Kidney (tissue), 14 donors: ENCODE measurements around the gene NOVA1. TPM values are rescaled to one million over a fixed set of nuclear protein-coding genes. Genes with fewer than 3 reads are reported as not detected.

Source experiments
- DNase-seq, 5 donors: peaks; one replicate each; pipeline ENCODE4 v3.0.0-alpha.2; 2013 to 2020
- FAIRE-seq: peaks from 2 replicates; lab custom pipeline; 2012; peaks lifted over from hg19 to GRCh38; lab: Jason Lieb, UNC
- H3K27ac ChIP-seq, 2 donors: one replicate each; pipeline ENCODE4 v1.7.0; 2013; ENCODE audit warnings: low read depth in 2 of 2, low read length in 2 of 2, inconsistent platforms in 1 of 2
- H3K27me3 ChIP-seq: one replicate; pipeline ENCODE4 v1.7.1; 2013; ENCODE audit warnings: low read length, inconsistent platforms; ENCODE audit not compliant: control insufficient read depth, insufficient read depth
- H3K36me3 ChIP-seq, 3 donors: one replicate each; pipeline versions ENCODE4 v1.7.0 to v1.7.1; 2013; ENCODE audit warnings: low read length in 3 of 3, control low read depth in 1 of 3, inconsistent platforms in 1 of 3; ENCODE audit not compliant: insufficient read depth in 3 of 3, control insufficient read depth in 2 of 3
- H3K4me1 ChIP-seq, 3 donors: one replicate each; pipeline versions ENCODE4 v1.7.0 to v1.7.1; 2013; ENCODE audit warnings: low read length in 3 of 3, inconsistent platforms in 1 of 3, low read depth in 1 of 3; ENCODE audit not compliant: control insufficient read depth in 2 of 3, insufficient read depth in 2 of 3
- H3K4me3 ChIP-seq, 3 donors: one replicate each; pipeline versions ENCODE4 v1.7.0 to v1.8.1; 2013; ENCODE audit warnings: low read length in 3 of 3, control low read depth in 1 of 3, inconsistent platforms in 1 of 3
- H3K9ac ChIP-seq, 3 donors: one replicate each; pipeline versions ENCODE4 v1.7.0 to v1.7.1; 2013; ENCODE audit warnings: low read length in 3 of 3, control low read depth in 1 of 3, inconsistent platforms in 1 of 3
- H3K9me3 ChIP-seq, 3 donors: one replicate each; pipeline versions ENCODE4 v1.7.0 to v1.7.1; 2013; ENCODE audit warnings: low read length in 3 of 3, control low read depth in 1 of 3, inconsistent platforms in 1 of 3; ENCODE audit not compliant: control insufficient read depth in 2 of 3, insufficient read depth in 1 of 3
- intact Hi-C: fragments of 100-400 bp; cut with DNase I; formaldehyde crosslinking; loops from one replicate; pipeline ENCODE4 v1.11.1; 2022
- polyA plus RNA-seq: library from polyadenylated mRNA; stranded (reverse); fragments of 350-450 nt; fragmentation: Illumina TruSeq; extraction: RNeasy Lipid Tissue Mini Kit (QIAGEN cat#74804); gene quantifications from one replicate; pipeline ENCODE4 v1.2.3, GENCODE V29; 2014; ENCODE audit warnings: low read depth, low replicate concordance; ENCODE audit not compliant: insufficient read depth
- total RNA-seq: library from RNA; stranded (reverse); fragmentation: NEBNext Ultra II Directional; extraction: Animal tissue kit (Norgen Biotek cat#: 25700); gene quantifications from one replicate; pipeline ENCODE4 v1.2.1, GENCODE V29; 2021
- TF ChIP-seq, protein P1 (sequence below): IDR thresholded peaks from 3 replicates; pipeline ENCODE4 v1.5.1; 2012; ENCODE audit warnings: mild to moderate bottlenecking, moderate library complexity, borderline replicate concordance; ENCODE audit not compliant: insufficient read depth; ENCODE audit errors: extremely low read depth
- donor health status: control.
- donor health status: control.
- donor health status: control.
- donor health status: control.
- donor health status: control.
- donor health status: DM: yes; HTN: yes; CAD: no.
- donor health status: Normal renal cell carcinoma (clear cell type).

The NOVA1 gene
- total and polyA plus RNA-seq, 2 donors from 2014 or later = 10.2 to 15.0 TPM

DNA sequence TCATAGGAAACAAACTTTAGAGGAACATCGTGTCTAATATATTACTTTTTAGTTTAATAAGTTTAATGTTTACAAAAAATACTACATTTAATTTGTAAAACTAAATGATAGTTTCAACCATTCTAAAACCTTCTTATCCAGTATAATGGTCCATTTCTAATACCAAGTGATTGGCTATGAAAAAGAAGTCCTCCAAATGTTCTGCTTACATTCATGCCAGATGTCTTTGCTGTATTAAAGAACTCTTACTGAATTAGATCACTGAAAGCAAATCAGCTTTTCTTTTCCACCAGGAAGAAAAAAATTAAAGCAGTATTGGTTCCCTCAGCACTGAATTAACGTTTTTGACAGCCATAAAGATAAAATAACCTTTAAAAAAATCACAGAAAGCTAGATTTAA, 3.7 kb downstream of the NOVA1 start:
- Histone ChIP-seq H3K4me3 (no peak overlapping the region), H3K4me1 (no peaks in the 10 kb centered on the region), H3K27me3 (no peaks in the 10 kb centered on the region), H3K9me3 (no peaks in the 10 kb centered on the region), H3K36me3 (no peaks in the 10 kb centered on the region), H3K27ac (no peak overlapping the region), H3K9ac (no peak overlapping the region)
- FAIRE-seq = no peak
- TF ChIP-seq, protein P1, sequence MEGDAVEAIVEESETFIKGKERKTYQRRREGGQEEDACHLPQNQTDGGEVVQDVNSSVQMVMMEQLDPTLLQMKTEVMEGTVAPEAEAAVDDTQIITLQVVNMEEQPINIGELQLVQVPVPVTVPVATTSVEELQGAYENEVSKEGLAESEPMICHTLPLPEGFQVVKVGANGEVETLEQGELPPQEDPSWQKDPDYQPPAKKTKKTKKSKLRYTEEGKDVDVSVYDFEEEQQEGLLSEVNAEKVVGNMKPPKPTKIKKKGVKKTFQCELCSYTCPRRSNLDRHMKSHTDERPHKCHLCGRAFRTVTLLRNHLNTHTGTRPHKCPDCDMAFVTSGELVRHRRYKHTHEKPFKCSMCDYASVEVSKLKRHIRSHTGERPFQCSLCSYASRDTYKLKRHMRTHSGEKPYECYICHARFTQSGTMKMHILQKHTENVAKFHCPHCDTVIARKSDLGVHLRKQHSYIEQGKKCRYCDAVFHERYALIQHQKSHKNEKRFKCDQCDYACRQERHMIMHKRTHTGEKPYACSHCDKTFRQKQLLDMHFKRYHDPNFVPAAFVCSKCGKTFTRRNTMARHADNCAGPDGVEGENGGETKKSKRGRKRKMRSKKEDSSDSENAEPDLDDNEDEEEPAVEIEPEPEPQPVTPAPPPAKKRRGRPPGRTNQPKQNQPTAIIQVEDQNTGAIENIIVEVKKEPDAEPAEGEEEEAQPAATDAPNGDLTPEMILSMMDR = no peak
- DNase-seq = no peak
- intact Hi-C loops = no loop called here

DNA sequence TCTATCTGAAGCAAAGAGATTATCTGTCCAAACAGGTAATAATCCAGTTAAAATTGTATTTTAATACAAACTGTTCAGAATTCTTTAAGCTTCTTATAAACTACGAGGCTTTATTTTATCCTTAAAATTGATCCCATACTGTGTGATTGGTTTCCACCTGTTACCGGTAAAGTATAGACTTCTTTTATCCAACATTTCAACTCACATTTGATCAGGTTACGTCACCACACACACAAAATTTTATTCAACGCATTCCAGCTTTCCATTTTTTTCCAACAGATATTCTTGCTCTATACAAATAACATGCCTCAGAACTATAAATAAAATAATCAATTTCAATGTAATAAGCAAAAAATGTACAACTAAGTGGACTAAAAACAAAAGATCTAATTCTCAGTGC, 4.5 kb downstream of the NOVA1 start:
- DNase-seq = no peak
- Histone ChIP-seq H3K9me3 (no peaks in the 10 kb centered on the region), H3K27ac (no peak overlapping the region), H3K9ac (no peak overlapping the region), H3K27me3 (no peaks in the 10 kb centered on the region), H3K4me3 (no peak overlapping the region), H3K36me3 (no peaks in the 10 kb centered on the region), H3K4me1 (no peaks in the 10 kb centered on the region)
- intact Hi-C loops = no loop called here
- no peak for FAIRE-seq
- TF ChIP-seq, protein P1 = no peak

DNA sequence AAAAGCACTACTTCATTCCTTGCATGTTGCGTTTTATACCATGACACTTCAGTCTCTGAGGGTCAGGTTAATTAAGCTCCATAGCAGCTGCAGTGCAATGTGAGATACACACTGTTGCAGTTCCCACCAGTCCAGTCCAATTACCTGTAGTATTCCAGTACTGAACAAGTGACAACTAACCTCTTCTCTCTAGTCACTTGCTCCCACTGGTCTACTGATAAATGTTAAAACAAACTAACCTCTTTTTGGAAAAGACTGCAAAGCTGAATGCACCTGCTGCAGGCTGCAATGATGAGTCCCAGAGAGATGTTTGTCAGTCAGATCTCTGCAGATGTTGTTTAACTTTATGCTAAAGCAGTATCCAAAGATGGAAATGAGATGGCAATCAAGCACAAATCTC, 7.9 kb downstream of the NOVA1 start:
- H3K27ac ChIP-seq = no peak overlapping the region
- H3K4me1 ChIP-seq = no peaks in the 10 kb centered on the region
- H3K27me3 ChIP-seq = no peaks in the 10 kb centered on the region
- no peak overlapping the region for H3K9ac ChIP-seq
- H3K9me3 ChIP-seq = no peaks in the 10 kb centered on the region
- H3K4me3 ChIP-seq = no peak overlapping the region
- DNase-seq = no peak
- TF ChIP-seq, protein P1 = no peak
- no peak for FAIRE-seq
- H3K36me3 ChIP-seq = no peaks in the 10 kb centered on the region
- intact Hi-C loops = no loop called here

DNA sequence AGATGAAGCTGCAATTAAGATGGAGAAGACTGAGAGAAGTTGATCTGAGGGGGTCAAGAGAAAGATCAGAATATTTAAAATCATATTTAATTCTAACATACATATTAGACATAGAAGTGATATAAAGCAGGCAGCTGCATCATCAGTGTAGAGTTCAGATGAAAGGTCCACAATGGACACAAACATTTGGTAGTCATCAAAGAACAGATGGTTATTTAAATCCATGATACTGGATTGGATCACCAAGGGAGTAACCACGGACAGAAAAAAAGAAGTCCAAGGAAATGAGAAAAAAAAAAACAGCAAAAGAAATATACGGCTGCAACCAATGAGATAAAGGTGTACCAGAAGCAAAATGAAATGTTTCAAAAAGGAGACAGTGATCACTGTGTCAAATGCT, 20.1 kb downstream of the NOVA1 start:
- DNase-seq = no peak
- TF ChIP-seq, protein P1 = no peak
- FAIRE-seq = no peak
- H3K36me3 ChIP-seq = no peaks in the 10 kb centered on the region
- intact Hi-C loops = no loop called here
- H3K27me3 ChIP-seq = no peaks in the 10 kb centered on the region
- no peaks in the 10 kb centered on the region for H3K9me3 ChIP-seq
- H3K4me1 ChIP-seq = no peaks in the 10 kb centered on the region
- no peak overlapping the region for H3K27ac ChIP-seq
- H3K9ac ChIP-seq = no peak overlapping the region
- H3K4me3 ChIP-seq = no peak overlapping the region
